Measurements from ENCODE around the gene TNS1.

The TNS1 gene

GRCh38 chr2:217840522-217840921, 162.3 kb downstream of the TNS1 start:
- H3K4me1 ChIP-seq, result no peaks in the 10 kb centered on the region
- H3K9me3 ChIP-seq (ENCODE audit: control insufficient read depth, low read length), result no peaks in the 10 kb centered on the region
- no peak overlapping the region for H3K4me3 ChIP-seq (ENCODE audit: low read depth, low read length)
- no peaks in the 10 kb centered on the region for H3K27me3 ChIP-seq (ENCODE audit: control insufficient read depth, insufficient read depth, low read length)
- H2AFZ ChIP-seq, result no peak overlapping the region
- no peak overlapping the region for H3K9ac ChIP-seq
- peaks cover 3% of the 10 kb centered on the region for H3K79me2 ChIP-seq
- TF ChIP-seq CTCF (IDR thresholded peaks at IDR 0.05), result no peak
- no peak overlapping the region for H3K27ac ChIP-seq
- H3K36me3 ChIP-seq (ENCODE audit: control insufficient read depth, insufficient read depth, low read length), result no peaks in the 10 kb centered on the region
- no peak overlapping the region for H3K4me2 ChIP-seq (ENCODE audit: low read length)

- Histone ChIP-seq H3K4me1 (no peaks in the 10 kb centered on the region), H3K9ac (no peak overlapping the region)
Observed at GRCh38 chr2:217839750-217840107, 163.1 kb downstream of the TNS1 start.

DNA sequence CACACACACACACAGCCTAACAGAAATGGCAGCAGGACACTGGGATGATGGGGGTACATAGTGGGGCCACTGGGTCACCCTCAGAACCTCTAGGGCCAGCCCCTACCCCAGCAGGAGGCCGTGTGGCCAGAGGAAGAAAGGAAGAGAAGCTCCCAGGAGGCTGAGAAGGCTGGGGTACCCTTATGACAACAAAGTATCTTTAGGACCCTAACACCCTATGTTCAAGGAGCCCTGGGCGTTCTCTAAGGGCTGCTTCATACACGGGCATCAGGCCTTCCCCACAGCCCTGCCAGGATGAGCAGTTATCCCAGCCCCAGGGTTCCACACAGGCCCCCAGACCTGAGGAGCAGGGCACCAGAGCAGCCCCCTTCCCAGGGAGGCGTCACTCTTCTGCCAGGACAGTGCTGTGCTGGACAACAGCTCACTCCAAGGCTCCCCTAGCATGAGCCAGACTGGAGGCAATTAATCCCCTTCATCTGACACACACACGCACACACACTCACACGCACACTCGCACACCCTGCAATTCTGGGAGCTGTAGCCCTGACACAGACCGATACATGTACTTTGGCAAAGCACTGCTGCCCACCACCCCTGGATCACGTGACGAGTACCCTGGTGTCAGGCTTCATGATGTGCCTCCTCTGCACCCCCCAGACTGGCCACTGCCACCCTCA, 163.6 kb downstream of the TNS1 start:
- Histone ChIP-seq H3K79me2 (no peaks in the 10 kb centered on the region), H3K4me3 (ENCODE audit: low read depth, low read length) (no peak overlapping the region), H3K36me3 (ENCODE audit: control insufficient read depth, insufficient read depth, low read length) (no peaks in the 10 kb centered on the region), H3K4me2 (ENCODE audit: low read length) (no peak overlapping the region), H2AFZ (no peak overlapping the region), H3K27ac (no peak overlapping the region), H3K4me1 (no peaks in the 10 kb centered on the region), H3K27me3 (ENCODE audit: control insufficient read depth, insufficient read depth, low read length) (no peaks in the 10 kb centered on the region), H3K9me3 (ENCODE audit: control insufficient read depth, low read length) (no peaks in the 10 kb centered on the region), H3K9ac (no peak overlapping the region)
- no peak for TF ChIP-seq CTCF (IDR thresholded peaks at IDR 0.05)

More at GRCh38 chr2:217839750-217840107, 163.1 kb downstream of the TNS1 start:
- Histone ChIP-seq H3K79me2 (no peaks in the 10 kb centered on the region), H3K27ac (no peak overlapping the region), H3K9me3 (ENCODE audit: control insufficient read depth, low read length) (no peaks in the 10 kb centered on the region), H2AFZ (no peak overlapping the region), H3K36me3 (ENCODE audit: control insufficient read depth, insufficient read depth, low read length) (no peaks in the 10 kb centered on the region), H3K27me3 (ENCODE audit: control insufficient read depth, insufficient read depth, low read length) (no peaks in the 10 kb centered on the region), H3K4me2 (ENCODE audit: low read length) (no peak overlapping the region), H3K4me3 (ENCODE audit: low read depth, low read length) (no peak overlapping the region)
- no peak for TF ChIP-seq CTCF (IDR thresholded peaks at IDR 0.05)

DNA sequence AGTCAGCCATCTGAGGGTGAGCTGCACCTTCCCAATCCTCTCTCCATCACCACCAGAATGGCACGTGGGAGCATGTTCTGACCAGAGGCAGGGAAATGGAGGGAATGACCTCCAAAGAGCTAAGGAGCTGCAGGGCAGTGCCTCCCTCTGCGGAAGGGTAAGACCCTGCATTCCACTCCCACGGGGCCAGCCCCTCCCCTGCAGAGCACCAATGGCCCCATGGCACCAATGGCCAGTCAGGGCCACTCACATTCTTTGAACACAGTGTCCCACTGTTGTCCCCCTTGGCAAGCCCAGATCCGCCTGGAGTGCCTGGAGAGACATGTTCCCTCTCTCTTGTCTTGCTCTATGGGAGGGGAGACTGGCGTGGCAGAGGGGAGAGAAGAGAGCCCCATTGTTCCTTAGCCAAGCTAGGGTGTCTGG, 164.4 kb downstream of the TNS1 start:
- no peaks in the 10 kb centered on the region for H3K9me3 ChIP-seq (ENCODE audit: control insufficient read depth, low read length)
- no peak overlapping the region for H3K4me2 ChIP-seq (ENCODE audit: low read length)
- no peak overlapping the region for H3K4me3 ChIP-seq (ENCODE audit: low read depth, low read length)
- H3K27ac ChIP-seq, result no peak overlapping the region
- H3K79me2 ChIP-seq, result no peaks in the 10 kb centered on the region
- no peak overlapping the region for H2AFZ ChIP-seq
- no peaks in the 10 kb centered on the region for H3K36me3 ChIP-seq (ENCODE audit: control insufficient read depth, insufficient read depth, low read length)
- TF ChIP-seq CTCF (IDR thresholded peaks at IDR 0.05), result no peak
- H3K4me1 ChIP-seq, result no peaks in the 10 kb centered on the region
- no peak overlapping the region for H3K9ac ChIP-seq
- no peaks in the 10 kb centered on the region for H3K27me3 ChIP-seq (ENCODE audit: control insufficient read depth, insufficient read depth, low read length)

DNA sequence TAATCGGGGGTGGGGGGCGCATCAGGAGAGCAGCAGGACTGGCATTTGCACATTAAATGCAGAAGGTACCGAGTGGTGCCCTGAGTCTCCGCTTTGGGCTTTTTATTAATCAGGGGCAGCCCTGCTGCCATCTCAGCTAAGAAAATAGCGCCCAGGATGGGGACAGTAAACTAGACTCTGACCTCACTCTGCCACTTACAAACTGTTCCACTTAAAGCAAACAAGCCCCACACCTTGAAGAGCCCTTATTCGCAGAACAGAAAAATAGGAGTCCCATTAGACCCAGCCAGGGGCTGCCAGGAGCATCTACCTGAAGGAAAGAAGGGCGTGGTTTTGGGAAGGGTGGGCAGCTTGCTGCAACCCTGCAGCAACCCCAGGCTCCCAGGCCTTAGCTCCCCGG, 165.3 kb downstream of the TNS1 start:
- Histone ChIP-seq H3K4me3 (ENCODE audit: low read depth, low read length) (no peak overlapping the region), H3K9me3 (ENCODE audit: control insufficient read depth, low read length) (no peaks in the 10 kb centered on the region), H3K27ac (no peak overlapping the region), H3K36me3 (ENCODE audit: control insufficient read depth, insufficient read depth, low read length) (no peaks in the 10 kb centered on the region), H3K4me1 (no peaks in the 10 kb centered on the region), H3K9ac (no peak overlapping the region), H3K27me3 (ENCODE audit: control insufficient read depth, insufficient read depth, low read length) (no peaks in the 10 kb centered on the region), H3K4me2 (ENCODE audit: low read length) (no peak overlapping the region), H3K79me2 (no peaks in the 10 kb centered on the region), H2AFZ (no peak overlapping the region)
- no peak for TF ChIP-seq CTCF (IDR thresholded peaks at IDR 0.05)
